NCI-H1105 treated with DMSO at 0.1 percent for 48 hours (cell line): ENCODE results near the gene ALG3.

Source experiments
- DNase-seq: peaks from one replicate; lab custom pipeline; 2025; lab: John Stamatoyannopoulos, UW

Gene ALG3

GRCh38 chr3:184259878-184260723 lies 11.3 kb upstream of the ALG3 start:
- peak; percentile 53 for DNase-seq

DNA sequence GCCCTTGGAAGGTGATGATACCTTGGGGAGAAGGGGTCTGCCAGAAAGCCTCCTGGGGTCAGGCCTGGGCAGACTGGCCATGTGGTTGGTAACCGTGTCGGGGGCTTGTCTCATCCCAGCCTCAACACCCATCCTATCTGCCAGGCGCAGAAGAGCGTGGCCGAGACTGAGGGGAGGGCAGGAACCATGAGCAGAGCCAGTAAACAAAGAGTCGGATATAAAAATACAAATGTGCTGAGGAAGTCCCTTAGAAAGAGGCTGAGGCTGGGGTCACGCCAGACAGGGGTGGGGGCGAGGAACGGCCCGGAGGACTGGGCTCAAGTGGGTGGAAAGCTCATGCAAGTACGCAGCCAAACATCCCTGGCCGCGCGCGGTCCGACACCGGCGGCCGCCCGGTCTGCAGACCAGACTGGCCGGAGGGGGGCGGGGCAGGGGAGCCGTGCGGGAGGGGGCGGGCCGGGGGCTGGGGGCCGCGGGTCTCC lies 10.7 kb upstream of the ALG3 start:
- DNase-seq = no peak

DNA sequence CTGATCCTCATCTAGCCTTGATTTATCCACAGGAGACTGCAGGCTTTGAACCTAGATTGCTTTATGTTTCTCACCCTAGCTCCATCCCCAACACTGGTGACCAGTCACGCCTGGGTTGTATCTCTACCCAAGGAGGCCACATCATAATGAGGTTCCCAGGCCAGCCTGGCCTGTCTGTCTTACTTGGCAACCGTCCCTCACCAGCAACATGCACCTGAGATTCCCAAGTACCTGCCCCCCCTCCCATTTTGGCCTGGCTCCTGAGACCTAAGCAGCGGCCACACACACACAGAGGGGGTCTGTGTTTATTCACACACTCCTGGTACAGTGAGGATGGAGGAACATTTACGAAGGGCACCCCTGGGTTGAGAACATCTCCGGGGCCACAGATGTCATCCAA lies 10.2 kb upstream of the ALG3 start:
- no peak for DNase-seq

- no peak for DNase-seq
These were observed 8.5 kb upstream of the ALG3 start for GRCh38 chr3:184257083-184257915.

- no peak for DNase-seq
These were observed 6.7 kb upstream of the ALG3 start for GRCh38 chr3:184255291-184256039.

DNA sequence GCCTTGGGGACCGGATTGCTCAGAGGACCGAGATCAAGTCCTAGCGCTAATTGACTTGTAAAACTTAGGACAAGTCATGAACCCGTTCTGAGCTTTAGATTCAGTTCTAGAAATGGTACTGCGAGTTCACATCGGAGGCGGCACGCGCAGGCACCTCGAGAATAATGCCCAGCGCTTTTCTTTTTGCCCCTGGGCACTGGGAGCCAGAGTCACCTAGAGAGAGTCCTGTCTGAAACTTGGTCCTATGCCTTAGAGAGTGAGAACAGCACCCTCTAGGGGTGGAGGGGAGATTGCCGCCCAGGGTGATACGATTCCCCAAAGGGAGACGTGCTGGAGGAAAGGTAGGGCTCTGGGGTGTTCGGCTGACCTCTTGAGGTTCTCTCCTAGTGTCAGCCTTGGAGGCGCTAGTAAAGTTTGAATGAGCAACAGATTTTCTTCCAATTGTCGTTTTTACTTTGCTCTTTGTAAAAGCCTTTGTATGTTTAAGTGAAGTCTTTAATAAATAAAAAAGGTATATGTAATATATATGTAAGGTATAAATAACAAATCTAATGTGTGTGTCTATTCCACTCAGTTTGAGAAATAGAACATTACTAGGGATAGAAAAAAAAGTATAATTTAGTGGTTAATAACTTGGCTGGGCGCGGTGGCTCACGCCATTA lies 1.5 kb upstream of the ALG3 start:
- peak; percentile 97 for DNase-seq

GRCh38 chr3:184249412-184250166 lies 827 bp upstream of the ALG3 start, which contains the start of gene EEF1AKMT4:
Gene EEF1AKMT4, plus strand, starts transcription at chr3:184249672. Its CDS starts 23 bp downstream, at chr3:184249695.
- peak; percentile 100 for DNase-seq

GRCh38 chr3:184242297-184242685 lies 6.5 kb downstream of the ALG3 start:
- DNase-seq = no peak

GRCh38 chr3:184241447-184242296 lies 7.1 kb downstream of the ALG3 start:
- peak; percentile 95 for DNase-seq

- no peak for DNase-seq
These were observed 7.7 kb downstream of the ALG3 start for GRCh38 chr3:184241141-184241446.

DNA sequence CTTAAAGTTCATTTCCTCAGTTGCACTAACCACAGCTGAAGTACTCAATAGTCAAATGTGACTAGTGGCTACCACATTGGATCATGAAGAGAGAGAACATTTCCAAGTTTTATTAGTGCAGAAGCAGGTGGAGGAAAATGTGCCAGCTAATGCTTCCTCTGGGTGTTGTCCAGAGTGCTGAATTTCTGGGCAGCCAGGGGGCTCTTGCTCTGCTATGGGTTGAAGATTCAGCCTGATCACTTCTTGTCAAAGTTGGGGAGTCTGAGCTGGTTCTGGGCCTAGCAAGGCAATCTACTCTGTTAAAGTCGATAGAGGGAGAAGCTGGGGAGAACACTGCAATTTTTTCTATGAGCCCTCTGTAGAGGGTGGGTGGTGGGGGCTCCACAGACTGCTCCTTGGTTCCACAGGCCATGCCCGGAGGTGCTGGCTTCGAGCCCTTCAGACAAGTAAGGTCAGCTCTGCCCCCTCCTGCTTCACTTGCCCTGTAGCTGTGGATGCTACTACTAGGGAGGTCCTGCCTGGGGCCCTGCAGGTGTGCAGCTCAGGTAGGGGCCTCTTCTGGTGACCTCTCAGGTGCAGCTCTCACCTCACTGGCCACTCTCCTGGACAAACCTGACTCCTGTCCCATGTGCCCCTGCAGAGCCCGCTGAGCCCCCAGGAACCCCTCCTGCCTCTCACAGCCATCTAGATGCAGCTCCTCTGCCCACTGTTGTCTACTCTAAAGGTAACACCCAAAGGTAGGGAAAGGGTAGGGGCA lies 8.2 kb downstream of the ALG3 start:
- no peak for DNase-seq

DNA sequence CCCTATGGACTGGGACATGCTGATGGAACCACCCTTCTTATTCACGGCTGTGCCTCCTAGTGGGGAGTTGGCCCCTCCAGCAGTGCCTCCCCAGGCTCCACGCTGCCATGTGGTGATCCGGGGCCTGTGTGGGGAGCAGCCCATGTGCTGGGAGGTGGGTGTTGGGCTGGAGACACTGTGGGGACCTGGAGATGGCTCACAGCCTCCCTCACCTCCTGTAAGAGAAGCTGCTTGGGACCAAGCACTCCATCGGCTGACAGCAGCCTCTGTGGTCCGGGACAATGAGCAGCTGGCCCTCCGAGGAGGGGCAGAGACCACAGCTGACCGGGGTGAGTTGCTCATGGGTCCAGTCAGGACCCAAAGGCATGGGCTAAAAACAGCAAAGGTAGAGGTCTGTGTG lies 9.1 kb downstream of the ALG3 start:
- no peak for DNase-seq

DNA sequence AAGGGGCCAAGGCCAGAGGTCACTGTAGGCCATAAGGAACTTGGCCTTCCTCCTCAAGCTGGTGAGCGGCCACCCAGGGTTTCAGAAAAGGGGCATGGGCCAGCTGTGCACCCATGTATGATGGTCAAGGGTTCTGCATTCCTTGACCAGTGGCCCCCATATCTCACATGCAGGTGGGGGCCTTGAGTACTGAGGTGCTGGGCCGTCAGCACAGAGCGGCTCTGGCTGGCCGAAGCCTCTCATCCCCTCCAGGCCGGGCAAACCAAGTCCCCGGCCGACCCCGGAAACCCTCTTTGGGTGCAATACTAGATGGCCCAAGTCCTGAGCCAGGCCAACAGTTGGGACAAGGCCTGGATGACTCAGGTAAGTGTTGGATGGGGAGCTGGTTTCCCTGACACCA lies 9.5 kb downstream of the ALG3 start:
- DNase-seq = no peak

DNA sequence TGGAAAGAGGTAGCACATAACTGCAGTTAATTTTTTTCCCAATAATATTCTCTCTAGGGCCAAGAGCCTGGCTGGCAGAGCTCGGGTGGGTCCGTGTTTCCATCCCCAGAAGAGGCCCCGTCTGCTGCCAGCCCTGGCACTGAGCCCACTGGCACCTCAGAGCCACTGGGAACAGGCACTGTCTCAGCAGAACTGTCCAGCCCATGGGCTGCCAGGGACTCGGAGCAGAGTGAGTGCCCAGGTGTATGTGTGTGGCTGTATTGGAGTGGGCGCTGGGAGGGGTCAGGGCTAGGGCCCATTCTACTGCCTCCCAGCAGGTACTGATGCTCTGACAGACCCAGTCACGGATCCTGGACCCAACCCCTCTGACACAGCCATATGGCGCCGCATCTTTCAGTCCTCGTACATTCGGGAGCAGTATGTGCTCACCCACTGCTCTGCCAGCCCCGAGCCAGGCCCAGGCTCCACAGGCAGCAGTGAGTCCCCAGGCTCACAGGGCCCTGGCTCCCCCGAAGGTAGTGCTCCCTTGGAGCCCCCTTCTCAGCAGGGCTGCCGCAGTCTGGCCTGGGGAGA lies 10.4 kb downstream of the ALG3 start:
- no peak for DNase-seq

- no peak for DNase-seq
These were observed 11.0 kb downstream of the ALG3 start for GRCh38 chr3:184237807-184238206.

- DNase-seq = no peak
These were observed 11.6 kb downstream of the ALG3 start for GRCh38 chr3:184237211-184237610.

- no peak for DNase-seq
These were observed 12.1 kb downstream of the ALG3 start for GRCh38 chr3:184236636-184237035.

DNA sequence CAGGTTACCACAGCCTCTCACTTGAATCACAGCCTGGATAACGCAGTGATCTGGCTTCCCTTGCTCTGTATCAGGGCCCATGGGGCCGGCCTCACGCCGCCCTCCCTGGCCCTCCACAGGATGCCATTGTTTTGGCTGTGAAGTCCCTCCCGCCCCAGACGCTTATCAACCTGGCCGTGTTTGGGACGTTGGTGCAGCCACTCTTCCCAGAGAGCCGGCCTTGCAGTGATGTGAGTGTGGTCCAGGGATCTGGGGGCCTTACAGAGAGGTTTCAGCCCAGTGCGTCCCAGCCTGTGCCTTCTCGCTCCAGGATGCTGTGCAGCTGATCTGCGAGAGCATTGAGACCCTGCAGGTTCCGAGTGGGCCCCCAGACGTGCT lies 12.7 kb downstream of the ALG3 start:
- no peak for DNase-seq

GRCh38 chr3:184235381-184236032 lies 13.3 kb downstream of the ALG3 start:
- no peak for DNase-seq
